ENCODE measurements around the gene IDUA. TPM values are rescaled to one million over a fixed set of nuclear protein-coding genes. Genes with fewer than 3 reads are reported as not detected.
"Not testable (repeated sequence)": the region's sequence is repeated elsewhere in the genome, so short reads cannot be mapped to it uniquely, and the experiment has no call there.

IDUA gene
- total RNA-seq, 1 donor from 2014 or later, result 7.1 TPM

DNA sequence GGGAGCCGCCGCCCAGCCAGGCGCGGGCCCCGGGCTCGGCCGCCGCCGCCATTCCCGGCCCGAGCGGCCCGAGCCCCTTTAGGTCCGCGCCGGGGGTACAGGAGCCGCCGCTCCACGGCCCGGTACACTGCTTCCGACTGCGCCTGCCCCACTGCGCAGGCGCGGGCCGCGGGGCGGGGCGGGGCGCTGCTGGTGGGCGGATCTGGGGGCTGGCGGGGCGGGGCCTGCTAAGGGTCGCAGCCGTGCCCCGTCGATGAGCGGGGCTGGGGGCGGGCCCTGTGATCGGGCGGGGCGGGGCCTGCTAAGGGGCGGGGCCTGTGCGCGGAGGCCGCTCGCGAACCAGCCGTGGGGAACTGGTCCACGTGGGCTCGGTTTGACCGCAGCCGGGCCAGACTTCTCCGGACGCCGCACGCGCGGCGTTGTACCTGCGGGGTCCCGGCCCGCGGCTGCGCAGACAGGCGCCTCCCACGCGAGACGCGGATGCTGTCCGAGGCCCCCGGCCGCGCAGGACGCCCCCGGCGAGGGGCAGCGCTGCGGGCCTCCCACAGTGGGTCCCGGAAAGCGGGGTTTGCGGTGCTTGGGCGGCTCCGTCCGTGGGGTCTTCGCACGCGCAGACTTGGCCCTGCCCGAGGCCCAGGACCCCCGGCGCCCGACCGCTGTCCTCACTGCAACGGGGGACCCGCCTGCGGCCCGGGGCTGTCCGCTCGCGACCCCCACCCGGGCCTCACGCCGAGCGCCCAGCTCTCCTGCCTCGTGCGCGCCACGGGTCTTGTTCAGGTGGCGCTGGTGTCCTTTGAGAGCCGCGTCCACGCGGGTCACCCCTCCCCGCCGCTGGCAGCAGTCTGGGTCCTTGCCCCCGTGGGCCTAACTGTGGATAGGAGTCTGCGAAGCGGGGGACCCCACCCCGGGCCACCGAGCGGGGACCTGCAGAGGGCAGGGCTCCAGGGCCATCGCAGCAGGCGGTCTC lies 13.1 kb upstream of the IDUA start, which contains the start of gene DGKQ:
Gene DGKQ (minus strand): TSS at position 139 of the 967 bp plus-strand sequence. CDS start 87 bp downstream, at position 52.
- TF ChIP-seq, protein P1, sequence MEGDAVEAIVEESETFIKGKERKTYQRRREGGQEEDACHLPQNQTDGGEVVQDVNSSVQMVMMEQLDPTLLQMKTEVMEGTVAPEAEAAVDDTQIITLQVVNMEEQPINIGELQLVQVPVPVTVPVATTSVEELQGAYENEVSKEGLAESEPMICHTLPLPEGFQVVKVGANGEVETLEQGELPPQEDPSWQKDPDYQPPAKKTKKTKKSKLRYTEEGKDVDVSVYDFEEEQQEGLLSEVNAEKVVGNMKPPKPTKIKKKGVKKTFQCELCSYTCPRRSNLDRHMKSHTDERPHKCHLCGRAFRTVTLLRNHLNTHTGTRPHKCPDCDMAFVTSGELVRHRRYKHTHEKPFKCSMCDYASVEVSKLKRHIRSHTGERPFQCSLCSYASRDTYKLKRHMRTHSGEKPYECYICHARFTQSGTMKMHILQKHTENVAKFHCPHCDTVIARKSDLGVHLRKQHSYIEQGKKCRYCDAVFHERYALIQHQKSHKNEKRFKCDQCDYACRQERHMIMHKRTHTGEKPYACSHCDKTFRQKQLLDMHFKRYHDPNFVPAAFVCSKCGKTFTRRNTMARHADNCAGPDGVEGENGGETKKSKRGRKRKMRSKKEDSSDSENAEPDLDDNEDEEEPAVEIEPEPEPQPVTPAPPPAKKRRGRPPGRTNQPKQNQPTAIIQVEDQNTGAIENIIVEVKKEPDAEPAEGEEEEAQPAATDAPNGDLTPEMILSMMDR (IDR thresholded peaks at IDR 0.05; ENCODE audit: insufficient read depth, low read length, poor library complexity, severe bottlenecking), result no peak
- peak within 1 kb of the TSS; percentile 70 for H3K4me3 ChIP-seq (ENCODE audit: low read depth, low read length)
- no peak for DNase-seq (ENCODE audit: low read depth)
- peaks cover 2% of the 10 kb centered on the region for H3K27me3 ChIP-seq (ENCODE audit: control insufficient read depth, insufficient read depth, low read length)
- no peaks in the 10 kb centered on the region for H3K36me3 ChIP-seq (ENCODE audit: control insufficient read depth, insufficient read depth, low read length)

GRCh38 chr4:974668-975067 lies 12.2 kb upstream of the IDUA start:
- Histone ChIP-seq H3K4me3 (ENCODE audit: low read depth, low read length) (no peak overlapping the region), H3K36me3 (ENCODE audit: control insufficient read depth, insufficient read depth, low read length) (no peaks in the 10 kb centered on the region), H3K27me3 (ENCODE audit: control insufficient read depth, insufficient read depth, low read length) (peaks cover 2% of the 10 kb centered on the region)
- no peak for DNase-seq (ENCODE audit: low read depth)
- TF ChIP-seq, protein P1 (IDR thresholded peaks at IDR 0.05; ENCODE audit: insufficient read depth, low read length, poor library complexity, severe bottlenecking), result no peak

- H3K27me3 ChIP-seq (ENCODE audit: control insufficient read depth, insufficient read depth, low read length); H3K36me3 ChIP-seq (ENCODE audit: control insufficient read depth, insufficient read depth, low read length); DNase-seq (ENCODE audit: low read depth); H3K4me3 ChIP-seq (ENCODE audit: low read depth, low read length): not testable (repeated sequence)
These were observed 10.8 kb upstream of the IDUA start for GRCh38 chr4:976016-976415.

DNA sequence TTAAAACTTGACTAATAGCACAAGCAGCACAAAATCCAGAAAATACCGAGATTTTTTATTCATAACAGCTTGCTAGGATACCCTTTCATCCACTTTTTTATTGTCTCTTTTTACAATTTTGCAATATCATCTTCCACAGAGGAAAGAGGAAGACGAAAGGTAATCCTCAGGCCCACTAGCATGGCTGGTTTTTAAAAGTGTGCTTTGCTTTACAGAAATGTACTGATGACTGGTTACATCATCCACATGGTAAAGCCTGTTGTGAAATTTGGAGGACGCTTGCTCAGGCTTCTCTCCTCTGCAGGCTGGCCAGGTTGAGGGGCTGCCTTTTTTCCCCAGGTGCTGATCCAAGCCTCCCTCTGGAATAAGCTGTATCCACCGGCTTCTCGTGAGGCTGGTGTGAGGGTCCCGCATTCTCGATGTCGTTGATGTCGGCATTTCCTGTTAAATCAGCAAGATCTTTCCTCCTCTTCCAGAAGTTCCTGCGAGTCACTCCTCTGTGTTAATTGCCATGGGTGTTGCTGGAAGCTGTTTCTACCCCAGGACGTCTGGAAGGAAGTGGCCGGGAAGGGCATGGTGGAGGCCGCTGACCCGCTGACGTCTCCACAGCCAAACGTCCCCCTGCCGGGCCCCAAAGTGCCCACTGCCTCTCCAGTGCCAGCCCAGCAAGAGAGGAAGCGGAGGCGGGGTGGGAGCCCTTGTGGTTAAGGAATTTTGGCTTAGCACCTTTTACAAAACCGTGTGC lies 7.7 kb upstream of the IDUA start:
- H3K36me3 ChIP-seq (ENCODE audit: control insufficient read depth, insufficient read depth, low read length), result no peaks in the 10 kb centered on the region
- peaks cover 2% of the 10 kb centered on the region for H3K27me3 ChIP-seq (ENCODE audit: control insufficient read depth, insufficient read depth, low read length)
- TF ChIP-seq, protein P1 (IDR thresholded peaks at IDR 0.05; ENCODE audit: insufficient read depth, low read length, poor library complexity, severe bottlenecking), result no peak
- DNase-seq (ENCODE audit: low read depth), result no peak
- no peak overlapping the region for H3K4me3 ChIP-seq (ENCODE audit: low read depth, low read length)

GRCh38 chr4:982291-982690 lies 4.6 kb upstream of the IDUA start:
- TF ChIP-seq, protein P1 (IDR thresholded peaks at IDR 0.05; ENCODE audit: insufficient read depth, low read length, poor library complexity, severe bottlenecking), result no peak
- Histone ChIP-seq H3K4me3 (ENCODE audit: low read depth, low read length) (no peak overlapping the region), H3K27me3 (ENCODE audit: control insufficient read depth, insufficient read depth, low read length) (no peaks in the 10 kb centered on the region), H3K36me3 (ENCODE audit: control insufficient read depth, insufficient read depth, low read length) (no peaks in the 10 kb centered on the region)
- DNase-seq (ENCODE audit: low read depth), result no peak

GRCh38 chr4:982814-983213 lies 4.0 kb upstream of the IDUA start:
- Histone ChIP-seq H3K4me3 (ENCODE audit: low read depth, low read length) (no peak overlapping the region), H3K27me3 (ENCODE audit: control insufficient read depth, insufficient read depth, low read length) (no peaks in the 10 kb centered on the region), H3K36me3 (ENCODE audit: control insufficient read depth, insufficient read depth, low read length) (no peaks in the 10 kb centered on the region)
- no peak for DNase-seq (ENCODE audit: low read depth)
- TF ChIP-seq, protein P1 (IDR thresholded peaks at IDR 0.05; ENCODE audit: insufficient read depth, low read length, poor library complexity, severe bottlenecking), result no peak

Data from kidney epithelial cell (primary cell).